Endothelial cell of umbilical vein (primary cell): Measurements from ENCODE around the gene GOLT1A. TPM values are rescaled to one million over a fixed set of nuclear protein-coding genes. Genes with fewer than 3 reads are reported as not detected.

Experiments used
- Bru-seq: library from RNA; stranded (reverse); fragments of 400-500 nt; gene quantifications from one replicate; lab custom pipeline; 2021; lab: Mats Ljungman, UMichigan
- BruChase-seq, 2 experiments: library from RNA; stranded (reverse); fragments of 400-500 nt; gene quantifications; one replicate each; lab custom pipeline; 2021; lab: Mats Ljungman, UMichigan
- BruUV-seq: library from RNA; stranded (reverse); fragments of 400-500 nt; replicated peaks from 2 replicates; lab custom pipeline; 2021; lab: Mats Ljungman, UMichigan
- CTCF ChIA-PET: fragments of 300-600, 350-600 bp; sonication (Branson Sonifier 250); formaldehyde crosslinking; loops from one replicate; lab custom pipeline; 2021; ENCODE audit warnings: antibody characterized with exemption, inconsistent platforms; lab: Charles Lee
- POLR2A ChIA-PET: fragments of 300-600, 350-600 bp; sonication (Branson Sonifier 250); formaldehyde crosslinking; loops from one replicate; lab custom pipeline; 2021; ENCODE audit warnings: antibody characterized with exemption, inconsistent platforms; lab: Charles Lee
- DNase-seq: peaks from one replicate; pipeline ENCODE4 v3.0.0-alpha.2; 2011; ENCODE audit warnings: low read depth, low spot score
- FAIRE-seq: peaks from 2 replicates; lab custom pipeline; 2011; peaks lifted over from hg19 to GRCh38; lab: Jason Lieb, UNC
- H2AFZ ChIP-seq: 2 replicates; pipeline ENCODE4 v1.6.0; 2012; ENCODE audit warnings: low read depth, low read length, control low read depth, inconsistent platforms
- H3K27ac ChIP-seq: 2 replicates; pipeline ENCODE4 v1.5.1; 2011; ENCODE audit warnings: low read depth, mild to moderate bottlenecking, control low read depth, low read length, moderate library complexity; ENCODE audit not compliant: insufficient read depth
- H3K27me3 ChIP-seq, 2 experiments: 2 replicates each; pipeline versions ENCODE4 v1.6.0 to v1.6.1; 2011; ENCODE audit warnings: low read length in 2 of 2, mixed read lengths in 1 of 2; ENCODE audit not compliant: control insufficient read depth in 2 of 2, insufficient read depth in 2 of 2
- H3K36me3 ChIP-seq, 2 experiments: 2 replicates in 1 of 2; 3 replicates in 1 of 2; pipeline ENCODE4 v1.5.1; 2011; ENCODE audit warnings: low read length in 2 of 2, mild to moderate bottlenecking in 1 of 2, moderate library complexity in 1 of 2; ENCODE audit not compliant: control insufficient read depth in 2 of 2, insufficient read depth in 2 of 2; ENCODE audit errors: extremely low read depth in 1 of 2
- H3K4me1 ChIP-seq: 3 replicates; pipeline ENCODE4 v1.5.1; 2011; ENCODE audit warnings: mild to moderate bottlenecking, low read length; ENCODE audit not compliant: control insufficient read depth, insufficient read depth; ENCODE audit errors: extremely low read depth
- H3K4me2 ChIP-seq: 2 replicates; pipeline ENCODE4 v1.6.1; 2011; ENCODE audit warnings: low read length, control low read depth, mixed read lengths; ENCODE audit not compliant: insufficient read depth
- H3K4me3 ChIP-seq, 3 experiments: fragments of 200-600 bp in 1 of 3; sonication (generic), shearing (Covaris generic) in 1 of 3; replicated peaks in 1 of 3; 2 replicates each; pipeline ENCODE4 v1.5.1; 2011 to 2016; ENCODE audit warnings: control low read depth in 3 of 3, low read length in 3 of 3, mild to moderate bottlenecking in 2 of 3, inconsistent platforms in 1 of 3, low read depth in 1 of 3, moderate library complexity in 1 of 3; ENCODE audit not compliant: insufficient read depth in 1 of 3
- H3K79me2 ChIP-seq: 2 replicates; pipeline ENCODE4 v1.6.0; 2012; ENCODE audit warnings: low read length, inconsistent platforms; ENCODE audit not compliant: control insufficient read depth, insufficient read depth
- H3K9ac ChIP-seq: replicated peaks from 2 replicates; pipeline ENCODE3; 2011; ENCODE audit warnings: low read length, control low read depth; ENCODE audit not compliant: insufficient read depth; ENCODE audit errors: extremely low read depth
- H3K9me1 ChIP-seq: replicated peaks from 3 replicates; pipeline ENCODE4 v1.6.0; 2011; ENCODE audit warnings: mild to moderate bottlenecking, low read length; ENCODE audit not compliant: control insufficient read depth, insufficient read depth; ENCODE audit errors: extremely low read depth
- H3K9me3 ChIP-seq: replicated peaks from 2 replicates; pipeline ENCODE4 v1.5.1; 2012; ENCODE audit warnings: low read length, inconsistent platforms; ENCODE audit not compliant: control insufficient read depth, insufficient read depth
- H4K20me1 ChIP-seq: replicated peaks from 2 replicates; pipeline ENCODE3; 2011; ENCODE audit warnings: mild to moderate bottlenecking, low read length; ENCODE audit not compliant: control insufficient read depth, insufficient read depth; ENCODE audit errors: extremely low read depth
- CTCF ChIP-seq, 2 donors: IDR thresholded peaks; 1 replicate in 1 of 2; 2 replicates in 1 of 2; pipeline ENCODE4 v1.5.1; 2011; ENCODE audit warnings: low read length in 2 of 2, mild to moderate bottlenecking in 2 of 2, moderate library complexity in 2 of 2, control low read depth in 1 of 2, inconsistent platforms in 1 of 2, low read depth in 1 of 2; ENCODE audit not compliant: insufficient read depth in 1 of 2; ENCODE audit errors: extremely low read depth in 1 of 2
- FOS ChIP-seq: IDR thresholded peaks from 2 replicates; pipeline ENCODE4 v1.6.1; 2011; ENCODE audit warnings: mild to moderate bottlenecking, low read length, moderate library complexity, borderline replicate concordance; ENCODE audit not compliant: insufficient read depth
- MYC ChIP-seq: IDR thresholded peaks from one replicate; pipeline ENCODE4 v1.6.1; 2011; ENCODE audit warnings: mild to moderate bottlenecking, low read depth, low read length
- POLR2A ChIP-seq: IDR thresholded peaks from 2 replicates; pipeline ENCODE4 v1.6.1; 2012; ENCODE audit warnings: low read depth, mild to moderate bottlenecking, control low read depth, low read length
- POLR2AphosphoS5 ChIP-seq: IDR thresholded peaks from 2 replicates; pipeline ENCODE4 v1.6.1; 2012; ENCODE audit warnings: low read depth, mild to moderate bottlenecking, control low read depth, low read length, moderate library complexity; ENCODE audit not compliant: insufficient read depth
- dilution Hi-C: fragments of 300-500 bp; cut with MboI; formaldehyde crosslinking; loops from one replicate; pipeline ENCODE4 v1.15.0; 2019; ENCODE audit warnings: low sequenced_read_pairs; ENCODE audit not compliant: extremely low pct_ligation_motif_present
- intact Hi-C: fragments of 100-400 bp; cut with micrococcal nuclease; formaldehyde crosslinking; loops from one replicate; pipeline ENCODE4 v1.10.0; 2022
- long read RNA-seq: library from polyadenylated mRNA; stranded (forward); transcript quantifications from one replicate; pipeline ENCODE4 v2.0.0, GENCODE V29; 2021
- polyA minus RNA-seq, 3 experiments: library from RNA; depleted of rRNA, polyadenylated mRNA; stranded (reverse); fragments of >200 nt; gene quantifications; 1 replicate in 1 of 3; 2 replicates in 2 of 3; pipeline ENCODE4 v1.2.3, GENCODE V29; 2011
- polyA plus RNA-seq, 4 experiments: library from polyadenylated mRNA; depleted of rRNA in 3 of 4; stranded (reverse) in 3 of 4; unstranded in 1 of 4; fragments of >200 nt; gene quantifications; 2 replicates each; pipeline versions ENCODE4 v1.2.1 to v1.2.3, GENCODE V29; 2011 to 2012; ENCODE audit warnings: missing spikeins in 1 of 4
- total RNA-seq: library from RNA; stranded (reverse); gene quantifications from 2 replicates; pipeline ENCODE4 v1.2.3, GENCODE V29; 2021

GOLT1A gene
- total RNA-seq (not detected in 2 replicates), polyA plus RNA-seq (not detected in 2 replicates), polyA minus RNA-seq (not detected in 2 replicates), Bru-seq, nascent RNA (percentile 14 among the genes with signal in this experiment), BruChase-seq, experiment 1, labeled RNA remaining after a 6-hour chase (percentile 28 among the genes with signal in this experiment), BruChase-seq, experiment 2, labeled RNA remaining after a 2-hour chase (percentile 15 among the genes with signal in this experiment)
- not detected in 2 replicates for polyA plus RNA-seq (2011; cell fraction: cytosol; rRNA removed)
- not detected in 2 replicates for polyA plus RNA-seq (2011; cell fraction: nucleus; rRNA removed)
- not detected in 2 replicates for polyA plus RNA-seq (2012)
- not detected for polyA minus RNA-seq (2011; cell fraction: cytosol; rRNA and poly(A)+ RNA removed)
- polyA minus RNA-seq (2011; cell fraction: nucleus; rRNA and poly(A)+ RNA removed) = not detected in 2 replicates
- long read RNA-seq = 0 reads

- peak; percentile 75 for DNase-seq
- Histone ChIP-seq H3K27me3 (no peaks in the 10 kb centered on the region), H3K27ac (no peak within 1 kb of the TSS), H3K9me3 (no peaks in the 10 kb centered on the region), H4K20me1 (no peaks in the 10 kb centered on the region), H3K4me2 (peak within 1 kb of the TSS; percentile 7), H3K9ac (no peak within 1 kb of the TSS), H3K4me3 (no peak within 1 kb of the TSS), H3K36me3 (no peaks in the 10 kb centered on the region), H3K9me1 (no peaks in the 10 kb centered on the region), H3K4me1 (no peaks in the 10 kb centered on the region), H2AFZ (peak within 1 kb of the TSS; percentile 12), H3K79me2 (no peaks in the 10 kb centered on the region)
- dilution Hi-C loops = no loop called here
- ChIA-PET POLR2A (no interaction called here), CTCF (interaction anchor here (0.7 to 6.3 kb wide), 52 partner anchors 8 to 593 kb away, joined by 3 to 176 read pairs (median 5); partner anchors contain the start of genes ETNK2, PLEKHA6 and REN)
- no TSS peak for BruUV-seq
- FAIRE-seq = peak; percentile 96
- no peak for TF ChIP-seq POLR2AphosphoS5
- TF ChIP-seq POLR2A = no peak
- TF ChIP-seq MYC = no peak
- TF ChIP-seq CTCF (IDR thresholded peaks at IDR 0.05; ENCODE audit: extremely low read depth in 1 of 2, insufficient read depth in 1 of 2, low read depth in 1 of 2, low read length in 2 of 2) = peak; percentile 75
- no peak for TF ChIP-seq FOS
- intact Hi-C loops = loop anchor here (1.0 to 5.0 kb wide), 4 partner anchors 45 to 288 kb away; no protein-coding TSS in a partner anchor
Measured at GRCh38 chr1:204213668-204214662, at the start of gene GOLT1A. GOLT1A (minus strand) TSS chr1:204213988; CDS start chr1:204213906, 82 bp downstream.
